ENCODE data around the gene ACOT13. TPM values are rescaled to one million over a fixed set of nuclear protein-coding genes. Genes with fewer than 3 reads are reported as not detected.
"Not testable (repeated sequence)": the region's sequence is repeated elsewhere in the genome, so short reads cannot be mapped to it uniquely, and the experiment has no call there.

ACOT13 gene
- total RNA-seq, 1 donor from 2014 or later = 42.3 TPM

- H3K27ac Mint-ChIP-seq = no peak overlapping the region
- no peak overlapping the region for H3K4me3 Mint-ChIP-seq (ENCODE audit: low read depth)
- H3K4me1 Mint-ChIP-seq (ENCODE audit: low read depth) = peaks cover 23% of the 10 kb centered on the region
- no peaks in the 10 kb centered on the region for H3K27me3 Mint-ChIP-seq
- no peak for DNase-seq (ENCODE audit: low spot score, unreplicated experiment)
- H3K36me3 Mint-ChIP-seq (ENCODE audit: insufficient read depth) = peaks cover 1% of the 10 kb centered on the region
- no peaks in the 10 kb centered on the region for H3K9me3 Mint-ChIP-seq (ENCODE audit: low read depth)
- no peak for TF ChIP-seq CTCF (IDR thresholded peaks at IDR 0.05; ENCODE audit: unreplicated experiment)
Measured at GRCh38 chr6:24631671-24632070, 35.2 kb upstream of the ACOT13 start.

GRCh38 chr6:24632573-24632972 is 34.3 kb upstream of the ACOT13 start:
- DNase-seq (ENCODE audit: low spot score, unreplicated experiment) = no peak
- Mint-ChIP-seq H3K36me3 (ENCODE audit: insufficient read depth) (peaks cover 1% of the 10 kb centered on the region), H3K4me3 (ENCODE audit: low read depth) (no peak overlapping the region), H3K4me1 (ENCODE audit: low read depth) (peaks cover 23% of the 10 kb centered on the region), H3K9me3 (ENCODE audit: low read depth) (no peaks in the 10 kb centered on the region), H3K27ac (no peak overlapping the region), H3K27me3 (no peaks in the 10 kb centered on the region)
- TF ChIP-seq CTCF (IDR thresholded peaks at IDR 0.05; ENCODE audit: unreplicated experiment) = no peak

- no peak overlapping the region for H3K27ac Mint-ChIP-seq
- TF ChIP-seq CTCF (IDR thresholded peaks at IDR 0.05; ENCODE audit: unreplicated experiment) = no peak
- H3K4me3 Mint-ChIP-seq (ENCODE audit: low read depth) = no peak overlapping the region
- peaks cover 1% of the 10 kb centered on the region for H3K36me3 Mint-ChIP-seq (ENCODE audit: insufficient read depth)
- no peak for DNase-seq (ENCODE audit: low spot score, unreplicated experiment)
- peaks cover 17% of the 10 kb centered on the region for H3K4me1 Mint-ChIP-seq (ENCODE audit: low read depth)
- H3K9me3 Mint-ChIP-seq (ENCODE audit: low read depth) = peaks cover 4% of the 10 kb centered on the region
- no peaks in the 10 kb centered on the region for H3K27me3 Mint-ChIP-seq
Measured at GRCh38 chr6:24636681-24637080, 30.2 kb upstream of the ACOT13 start.

- peaks cover under 1% of the 10 kb centered on the region for H3K4me1 Mint-ChIP-seq (ENCODE audit: low read depth)
- H3K36me3 Mint-ChIP-seq (ENCODE audit: insufficient read depth) = no peaks in the 10 kb centered on the region
- H3K27ac Mint-ChIP-seq = no peak overlapping the region
- H3K9me3 Mint-ChIP-seq (ENCODE audit: low read depth) = peaks cover 4% of the 10 kb centered on the region
- H3K4me3 Mint-ChIP-seq (ENCODE audit: low read depth) = no peak overlapping the region
- no peak for DNase-seq (ENCODE audit: low spot score, unreplicated experiment)
- TF ChIP-seq CTCF (IDR thresholded peaks at IDR 0.05; ENCODE audit: unreplicated experiment) = no peak
- H3K27me3 Mint-ChIP-seq = peaks cover 7% of the 10 kb centered on the region
Measured at GRCh38 chr6:24640166-24640565, 26.7 kb upstream of the ACOT13 start.

GRCh38 chr6:24640631-24641030 is 26.2 kb upstream of the ACOT13 start:
- not testable (repeated sequence) for H3K4me3 Mint-ChIP-seq (ENCODE audit: low read depth); H3K27me3 Mint-ChIP-seq; H3K4me1 Mint-ChIP-seq (ENCODE audit: low read depth); H3K36me3 Mint-ChIP-seq (ENCODE audit: insufficient read depth); H3K27ac Mint-ChIP-seq; H3K9me3 Mint-ChIP-seq (ENCODE audit: low read depth); DNase-seq (ENCODE audit: low spot score, unreplicated experiment)

- Mint-ChIP-seq H3K4me1 (ENCODE audit: low read depth) (peaks cover 7% of the 10 kb centered on the region), H3K27ac (no peak overlapping the region), H3K27me3 (peaks cover 9% of the 10 kb centered on the region), H3K36me3 (ENCODE audit: insufficient read depth) (no peaks in the 10 kb centered on the region), H3K9me3 (ENCODE audit: low read depth) (peaks cover 4% of the 10 kb centered on the region), H3K4me3 (ENCODE audit: low read depth) (no peak overlapping the region)
- DNase-seq (ENCODE audit: low spot score, unreplicated experiment) = no peak
- TF ChIP-seq CTCF (IDR thresholded peaks at IDR 0.05; ENCODE audit: unreplicated experiment) = no peak
Measured at GRCh38 chr6:24642061-24642460, 24.8 kb upstream of the ACOT13 start.
